IgD-negative memory B cell (primary cell): ENCODE measurements around the gene CD4. TPM values are rescaled to one million over a fixed set of nuclear protein-coding genes. Genes with fewer than 3 reads are reported as not detected.

Experiments used
- polyA plus RNA-seq: library from polyadenylated mRNA; unstranded; fragments of 300-500 nt; fragmentation: Illumina TruSeq; gene quantifications from one replicate; pipeline ENCODE4 v1.2.3, GENCODE V29; 2021

CD4 gene
- polyA plus RNA-seq, 1 donor from 2014 or later = 6.6 TPM

Other genes with a start within 250 kb of the CD4 start
- 12.3 TPM for gene IFFO1, start 233.5 kb upstream of the CD4 start, polyA plus RNA-seq
- gene NOP2, start 221.2 kb upstream of the CD4 start, polyA plus RNA-seq = 24.9 TPM
- 55.2 TPM for gene CHD4, start 182.1 kb upstream of the CD4 start, polyA plus RNA-seq
- gene LPAR5, start 153.6 kb upstream of the CD4 start, polyA plus RNA-seq = 63.6 TPM
- gene ACRBP, start 142.1 kb upstream of the CD4 start, polyA plus RNA-seq = 5.8 TPM
- 76.6 TPM for gene ING4, start 126.4 kb upstream of the CD4 start, polyA plus RNA-seq
- 32.5 TPM for gene ZNF384, start 100.2 kb upstream of the CD4 start, polyA plus RNA-seq
- gene PIANP, start 88.7 kb upstream of the CD4 start, polyA plus RNA-seq = not detected
- 36.8 TPM for gene COPS7A, start 65.5 kb upstream of the CD4 start, polyA plus RNA-seq
- 152 TPM for gene MLF2, start 36.4 kb upstream of the CD4 start, polyA plus RNA-seq
- gene PTMS, start 23.2 kb upstream of the CD4 start, polyA plus RNA-seq = 2.5 TPM
- gene LAG3, start 17.0 kb upstream of the CD4 start, polyA plus RNA-seq = 0.88 TPM
- gene GPR162, start 32.3 kb downstream of the CD4 start, polyA plus RNA-seq = not detected
- gene P3H3, start 38.9 kb downstream of the CD4 start, polyA plus RNA-seq = not detected
- gene GNB3, start 51.4 kb downstream of the CD4 start, polyA plus RNA-seq = not detected
- gene CDCA3, start 61.8 kb downstream of the CD4 start, polyA plus RNA-seq = 0.60 TPM
- gene USP5, start 62.6 kb downstream of the CD4 start, polyA plus RNA-seq = 33.2 TPM
- gene TPI1, start 78.0 kb downstream of the CD4 start, polyA plus RNA-seq = 490 TPM
- gene SPSB2, start 83.8 kb downstream of the CD4 start, polyA plus RNA-seq = 10.6 TPM
- gene LRRC23, start 115.3 kb downstream of the CD4 start, polyA plus RNA-seq = 4.9 TPM
- gene ENO2, start 125.1 kb downstream of the CD4 start, polyA plus RNA-seq = 21.7 TPM
- gene ATN1, start 138.4 kb downstream of the CD4 start, polyA plus RNA-seq = 1.4 TPM
- not detected for gene RNU7-1, start 154.3 kb downstream of the CD4 start, polyA plus RNA-seq
- gene C12orf57, start 154.5 kb downstream of the CD4 start, polyA plus RNA-seq = 141 TPM
- gene PTPN6, start 161.8 kb downstream of the CD4 start, polyA plus RNA-seq = 1,038 TPM
- gene PHB2, start 181.1 kb downstream of the CD4 start, polyA plus RNA-seq = 123 TPM
- gene EMG1, start 181.4 kb downstream of the CD4 start, polyA plus RNA-seq = 62.0 TPM
- gene LPCAT3, start 228.9 kb downstream of the CD4 start, polyA plus RNA-seq = 11.6 TPM